Neural crest cell (in vitro differentiated cells): ENCODE measurements around the gene KCNJ1. TPM values are rescaled to one million over a fixed set of nuclear protein-coding genes. Genes with fewer than 3 reads are reported as not detected.

Experiments
- DNase-seq: peaks from one replicate; pipeline ENCODE4 v3.0.0; 2021; ENCODE audit warnings: low read depth, mixed read lengths, low spot score
- H3K27ac Mint-ChIP-seq: one replicate; pipeline ENCODE4 v1.8.0; 2021; ENCODE audit warnings: mild to moderate bottlenecking, mixed read lengths; ENCODE audit not compliant: unreplicated experiment
- H3K27me3 Mint-ChIP-seq: 2 replicates; pipeline ENCODE4 v1.8.0; 2021; ENCODE audit warnings: low read depth, mild to moderate bottlenecking, mixed read lengths
- H3K36me3 Mint-ChIP-seq: 2 replicates; pipeline ENCODE4 v1.8.0; 2021; ENCODE audit warnings: low read depth, mild to moderate bottlenecking, mixed read lengths
- H3K4me1 Mint-ChIP-seq: 2 replicates; pipeline ENCODE4 v1.8.0; 2021; ENCODE audit warnings: mixed read lengths
- H3K4me3 Mint-ChIP-seq: one replicate; pipeline ENCODE4 v1.8.0; 2021; ENCODE audit warnings: mild to moderate bottlenecking, mixed read lengths
- H3K9me3 Mint-ChIP-seq: 2 replicates; pipeline ENCODE4 v1.8.0; 2021; ENCODE audit warnings: mixed read lengths
- total RNA-seq: library from RNA; stranded (reverse); gene quantifications from 2 replicates; pipeline ENCODE4 v1.2.1, GENCODE V29; 2021
- TF ChIP-seq, protein P1 (sequence below): fragments of 200-600 bp; sonication (generic); conservative IDR thresholded peaks from 2 replicates; pipeline ENCODE4 v1.5.0; 2021; ENCODE audit warnings: antibody characterized with exemption, mild to moderate bottlenecking

KCNJ1 gene
- total RNA-seq, 1 donor from 2014 or later = not detected

DNA sequence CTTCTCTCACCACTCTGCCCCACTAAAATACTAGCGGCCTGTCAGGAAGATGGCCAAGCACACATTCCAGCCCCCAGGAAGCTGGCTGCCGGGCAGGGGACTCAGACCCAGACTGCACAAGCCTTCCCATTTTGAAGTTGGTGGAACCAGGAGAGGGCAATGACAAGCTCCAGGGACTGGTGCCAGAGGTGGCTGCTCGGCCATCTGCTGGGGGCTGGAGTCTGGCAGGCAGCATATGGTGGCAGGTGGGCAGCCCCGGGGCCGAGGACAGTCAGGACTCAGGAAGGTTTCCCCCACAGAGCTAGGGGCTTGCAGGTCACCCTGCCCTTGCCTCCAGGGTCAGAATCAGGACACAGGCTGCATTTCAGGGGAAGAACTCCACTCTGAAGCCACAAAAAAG lies 46.7 kb upstream of the KCNJ1 start:
- H3K4me3 Mint-ChIP-seq = no peak overlapping the region
- peaks cover 4% of the 10 kb centered on the region for H3K4me1 Mint-ChIP-seq
- no peak for DNase-seq
- H3K36me3 Mint-ChIP-seq = no peaks in the 10 kb centered on the region
- peaks cover 6% of the 10 kb centered on the region for H3K9me3 Mint-ChIP-seq
- peaks cover 9% of the 10 kb centered on the region for H3K27me3 Mint-ChIP-seq
- no peak overlapping the region for H3K27ac Mint-ChIP-seq
- TF ChIP-seq, protein P1, sequence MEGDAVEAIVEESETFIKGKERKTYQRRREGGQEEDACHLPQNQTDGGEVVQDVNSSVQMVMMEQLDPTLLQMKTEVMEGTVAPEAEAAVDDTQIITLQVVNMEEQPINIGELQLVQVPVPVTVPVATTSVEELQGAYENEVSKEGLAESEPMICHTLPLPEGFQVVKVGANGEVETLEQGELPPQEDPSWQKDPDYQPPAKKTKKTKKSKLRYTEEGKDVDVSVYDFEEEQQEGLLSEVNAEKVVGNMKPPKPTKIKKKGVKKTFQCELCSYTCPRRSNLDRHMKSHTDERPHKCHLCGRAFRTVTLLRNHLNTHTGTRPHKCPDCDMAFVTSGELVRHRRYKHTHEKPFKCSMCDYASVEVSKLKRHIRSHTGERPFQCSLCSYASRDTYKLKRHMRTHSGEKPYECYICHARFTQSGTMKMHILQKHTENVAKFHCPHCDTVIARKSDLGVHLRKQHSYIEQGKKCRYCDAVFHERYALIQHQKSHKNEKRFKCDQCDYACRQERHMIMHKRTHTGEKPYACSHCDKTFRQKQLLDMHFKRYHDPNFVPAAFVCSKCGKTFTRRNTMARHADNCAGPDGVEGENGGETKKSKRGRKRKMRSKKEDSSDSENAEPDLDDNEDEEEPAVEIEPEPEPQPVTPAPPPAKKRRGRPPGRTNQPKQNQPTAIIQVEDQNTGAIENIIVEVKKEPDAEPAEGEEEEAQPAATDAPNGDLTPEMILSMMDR = no peak

DNA sequence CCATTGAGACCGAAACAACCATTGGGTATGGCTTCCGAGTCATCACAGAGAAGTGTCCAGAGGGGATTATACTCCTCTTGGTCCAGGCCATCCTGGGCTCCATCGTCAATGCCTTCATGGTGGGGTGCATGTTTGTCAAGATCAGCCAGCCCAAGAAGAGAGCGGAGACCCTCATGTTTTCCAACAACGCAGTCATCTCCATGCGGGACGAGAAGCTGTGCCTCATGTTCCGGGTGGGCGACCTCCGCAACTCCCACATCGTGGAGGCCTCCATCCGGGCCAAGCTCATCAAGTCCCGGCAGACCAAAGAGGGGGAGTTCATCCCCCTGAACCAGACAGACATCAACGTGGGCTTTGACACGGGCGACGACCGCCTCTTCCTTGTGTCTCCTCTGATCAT lies 44.6 kb upstream of the KCNJ1 start:
- H3K4me1 Mint-ChIP-seq = no peaks in the 10 kb centered on the region
- TF ChIP-seq, protein P1 = no peak
- peaks cover 6% of the 10 kb centered on the region for H3K9me3 Mint-ChIP-seq
- no peaks in the 10 kb centered on the region for H3K36me3 Mint-ChIP-seq
- H3K4me3 Mint-ChIP-seq = no peak overlapping the region
- no peak overlapping the region for H3K27ac Mint-ChIP-seq
- no peak for DNase-seq
- H3K27me3 Mint-ChIP-seq = peaks cover 25% of the 10 kb centered on the region

DNA sequence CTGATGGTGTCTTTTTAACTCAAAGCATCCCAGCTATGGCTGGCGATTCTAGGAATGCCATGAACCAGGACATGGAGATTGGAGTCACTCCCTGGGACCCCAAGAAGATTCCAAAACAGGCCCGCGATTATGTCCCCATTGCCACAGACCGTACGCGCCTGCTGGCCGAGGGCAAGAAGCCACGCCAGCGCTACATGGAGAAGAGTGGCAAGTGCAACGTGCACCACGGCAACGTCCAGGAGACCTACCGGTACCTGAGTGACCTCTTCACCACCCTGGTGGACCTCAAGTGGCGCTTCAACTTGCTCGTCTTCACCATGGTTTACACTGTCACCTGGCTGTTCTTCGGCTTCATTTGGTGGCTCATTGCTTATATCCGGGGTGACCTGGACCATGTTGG lies 44.1 kb upstream of the KCNJ1 start:
- Mint-ChIP-seq H3K4me3 (no peak overlapping the region), H3K27me3 (peaks cover 29% of the 10 kb centered on the region), H3K9me3 (peaks cover 6% of the 10 kb centered on the region), H3K27ac (no peak overlapping the region), H3K4me1 (peaks cover 2% of the 10 kb centered on the region), H3K36me3 (no peaks in the 10 kb centered on the region)
- TF ChIP-seq, protein P1 = no peak
- DNase-seq = no peak

DNA sequence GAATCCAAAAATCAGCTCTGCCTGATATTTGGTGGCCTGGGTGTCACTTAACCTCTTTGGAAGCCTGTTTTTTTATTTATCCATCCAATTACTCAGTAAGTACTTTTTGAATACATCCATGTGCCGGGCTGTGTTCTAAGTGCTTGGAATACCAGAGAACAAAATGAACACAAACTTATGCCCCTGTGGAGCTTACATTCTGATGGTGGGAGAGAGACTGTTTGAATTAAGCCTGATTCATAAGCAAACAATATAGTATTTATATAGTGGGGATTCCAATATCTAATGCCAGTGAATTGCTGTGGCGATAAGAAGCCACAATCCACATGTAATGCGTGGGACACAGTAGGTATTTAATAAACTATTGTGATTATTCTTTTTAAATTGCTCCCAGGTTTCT lies 43.5 kb upstream of the KCNJ1 start:
- Mint-ChIP-seq H3K4me1 (peaks cover 7% of the 10 kb centered on the region), H3K27ac (no peak overlapping the region), H3K9me3 (peaks cover under 1% of the 10 kb centered on the region), H3K27me3 (peaks cover 36% of the 10 kb centered on the region), H3K36me3 (no peaks in the 10 kb centered on the region), H3K4me3 (no peak overlapping the region)
- DNase-seq = no peak
- TF ChIP-seq, protein P1 = no peak

DNA sequence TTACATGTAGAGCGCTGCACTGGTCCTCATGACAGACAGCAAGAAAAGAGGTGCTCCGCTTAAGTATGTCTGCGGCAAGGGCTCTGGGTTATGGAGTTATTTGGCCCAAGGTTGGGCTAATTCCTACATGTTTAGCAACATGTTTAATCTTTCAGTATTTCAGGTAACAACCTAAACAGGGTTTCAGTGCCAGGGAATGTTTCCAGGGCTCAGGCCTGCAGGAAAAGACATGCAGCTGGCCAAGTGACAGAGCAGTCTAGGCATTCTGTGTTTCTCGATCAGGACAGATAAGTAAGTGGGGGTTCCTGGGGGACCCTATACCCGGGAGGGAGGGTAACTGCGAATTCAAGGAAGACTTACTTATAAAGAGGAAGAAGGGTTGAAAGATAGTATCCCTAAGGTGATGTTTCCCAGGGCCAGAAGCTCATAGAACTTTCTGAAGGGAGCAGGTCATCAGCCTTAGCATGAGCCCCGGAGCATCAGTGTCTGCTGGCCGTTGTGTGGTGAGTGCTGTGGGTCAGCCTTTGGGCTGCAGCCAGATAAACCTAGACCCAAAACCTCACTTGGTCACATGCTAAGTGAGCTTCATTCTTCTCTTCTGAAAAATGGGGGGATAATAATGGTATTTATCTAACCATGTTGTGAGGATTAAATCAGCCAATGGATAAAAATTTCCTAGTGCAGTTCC lies 42.5 kb upstream of the KCNJ1 start:
- Mint-ChIP-seq H3K9me3 (no peaks in the 10 kb centered on the region), H3K36me3 (no peaks in the 10 kb centered on the region)
- TF ChIP-seq, protein P1 = no peak

More for the DNA sequence above, 42.5 kb upstream of the KCNJ1 start:
- Mint-ChIP-seq H3K4me1 (peaks cover 9% of the 10 kb centered on the region), H3K27ac (no peak overlapping the region), H3K27me3 (peaks cover 39% of the 10 kb centered on the region), H3K4me3 (no peak overlapping the region)
- DNase-seq = no peak
